DND-41 (cell line): ENCODE results near the gene CFAP107.
A peak's percentile ranks its signal among the peaks of the same experiment; 100 is the strongest.
"Not testable (repeated sequence)": the region's sequence is repeated elsewhere in the genome, so short reads cannot be mapped to it uniquely, and the experiment has no call there.

ENCODE experiments used
- CTCF ChIP-seq: IDR thresholded peaks from 2 replicates; pipeline ENCODE4 v1.5.1; 2012; ENCODE audit warnings: borderline replicate concordance, low read length, moderate library complexity, mild to moderate bottlenecking; ENCODE audit not compliant: poor library complexity, severe bottlenecking; ENCODE audit errors: extremely low read depth
- EZH2 ChIP-seq: IDR thresholded peaks from 3 replicates; pipeline ENCODE4 v1.6.1; 2012; ENCODE audit warnings: borderline replicate concordance, low read depth, mild to moderate bottlenecking, moderate library complexity, low read length, inconsistent platforms; ENCODE audit not compliant: severe bottlenecking

GRCh38 chr1:12783783-12784182 is 37.8 kb downstream of the CFAP107 start:
- TF ChIP-seq EZH2 = not testable (repeated sequence)
- peak; percentile 23 for TF ChIP-seq CTCF
